ENCODE results near the gene RAB12.
"Not testable (repeated sequence)": the region's sequence is repeated elsewhere in the genome, so short reads cannot be mapped to it uniquely, and the experiment has no call there.

The RAB12 gene

GRCh38 chr18:8608795-8609658 lies at the start of gene RAB12:
RAB12 (plus strand) TSS chr18:8609437; CDS start chr18:8609440, 3 bp downstream.
- H3K9me3 ChIP-seq (ENCODE audit: control insufficient read depth, insufficient read depth, low read length) = no peaks in the 10 kb centered on the region
- peak within 1 kb of the TSS; percentile 97 for H3K9ac ChIP-seq (ENCODE audit: low read depth, low read length)
- H3K36me3 ChIP-seq (ENCODE audit: insufficient read depth, low read length) = peaks cover 5% of the 10 kb centered on the region
- peaks cover 19% of the 10 kb centered on the region for H3K4me1 ChIP-seq (ENCODE audit: insufficient read depth, low read length)

GRCh38 chr18:8559612-8560186 lies 49.5 kb upstream of the RAB12 start:
- Histone ChIP-seq H3K9me3 (ENCODE audit: control insufficient read depth, insufficient read depth, low read length) (no peaks in the 10 kb centered on the region), H3K4me1 (ENCODE audit: insufficient read depth, low read length) (no peaks in the 10 kb centered on the region), H3K9ac (ENCODE audit: low read depth, low read length) (no peak overlapping the region), H3K36me3 (ENCODE audit: insufficient read depth, low read length) (no peaks in the 10 kb centered on the region)

GRCh38 chr18:8561123-8561910 lies 47.9 kb upstream of the RAB12 start:
- Histone ChIP-seq H3K36me3 (ENCODE audit: insufficient read depth, low read length) (no peaks in the 10 kb centered on the region), H3K4me1 (ENCODE audit: insufficient read depth, low read length) (no peaks in the 10 kb centered on the region), H3K9me3 (ENCODE audit: control insufficient read depth, insufficient read depth, low read length) (no peaks in the 10 kb centered on the region), H3K9ac (ENCODE audit: low read depth, low read length) (no peak overlapping the region)

- Histone ChIP-seq H3K9ac (ENCODE audit: low read depth, low read length) (no peak overlapping the region), H3K4me1 (ENCODE audit: insufficient read depth, low read length) (no peaks in the 10 kb centered on the region), H3K9me3 (ENCODE audit: control insufficient read depth, insufficient read depth, low read length) (no peaks in the 10 kb centered on the region), H3K36me3 (ENCODE audit: insufficient read depth, low read length) (no peaks in the 10 kb centered on the region)
These were observed 47.2 kb upstream of the RAB12 start for GRCh38 chr18:8562070-8562469.

GRCh38 chr18:8562919-8563318 lies 46.3 kb upstream of the RAB12 start:
- no peaks in the 10 kb centered on the region for H3K36me3 ChIP-seq (ENCODE audit: insufficient read depth, low read length)
- H3K9ac ChIP-seq (ENCODE audit: low read depth, low read length) = no peak overlapping the region
- no peaks in the 10 kb centered on the region for H3K9me3 ChIP-seq (ENCODE audit: control insufficient read depth, insufficient read depth, low read length)
- H3K4me1 ChIP-seq (ENCODE audit: insufficient read depth, low read length) = no peaks in the 10 kb centered on the region

- Histone ChIP-seq H3K36me3 (ENCODE audit: insufficient read depth, low read length) (no peaks in the 10 kb centered on the region), H3K9ac (ENCODE audit: low read depth, low read length) (no peak overlapping the region), H3K9me3 (ENCODE audit: control insufficient read depth, insufficient read depth, low read length) (no peaks in the 10 kb centered on the region), H3K4me1 (ENCODE audit: insufficient read depth, low read length) (no peaks in the 10 kb centered on the region)
These were observed 37.8 kb upstream of the RAB12 start for GRCh38 chr18:8571399-8571798.

- not testable (repeated sequence) for H3K4me1 ChIP-seq (ENCODE audit: insufficient read depth, low read length); H3K9ac ChIP-seq (ENCODE audit: low read depth, low read length)
These were observed 35.5 kb upstream of the RAB12 start for GRCh38 chr18:8573766-8574165.

GRCh38 chr18:8584798-8585197 lies 24.4 kb upstream of the RAB12 start:
- peak overlapping the region; percentile 36; the same call in 1 of the 2 replicates for H3K9ac ChIP-seq (ENCODE audit: low read depth, low read length)
- no peaks in the 10 kb centered on the region for H3K36me3 ChIP-seq (ENCODE audit: insufficient read depth, low read length)
- H3K4me1 ChIP-seq (ENCODE audit: insufficient read depth, low read length) = no peaks in the 10 kb centered on the region; the same call in 1 of the 2 replicates
- 0 out of 2 replicates have a peak, but pooled peaks cover under 1% of the 10 kb centered on the region for H3K9me3 ChIP-seq (ENCODE audit: control insufficient read depth, insufficient read depth, low read length)

More at GRCh38 chr18:8573766-8574165, 35.5 kb upstream of the RAB12 start:
- H3K9me3 ChIP-seq (ENCODE audit: control insufficient read depth, insufficient read depth, low read length); H3K36me3 ChIP-seq (ENCODE audit: insufficient read depth, low read length): not testable (repeated sequence)

- Histone ChIP-seq H3K36me3 (ENCODE audit: insufficient read depth, low read length) (no peaks in the 10 kb centered on the region), H3K9me3 (ENCODE audit: control insufficient read depth, insufficient read depth, low read length) (no peaks in the 10 kb centered on the region), H3K9ac (ENCODE audit: low read depth, low read length) (no peak overlapping the region), H3K4me1 (ENCODE audit: insufficient read depth, low read length) (no peaks in the 10 kb centered on the region; the same call in 1 of the 2 replicates)
These were observed 22.3 kb upstream of the RAB12 start for GRCh38 chr18:8586941-8587340.

- Histone ChIP-seq H3K9me3 (ENCODE audit: control insufficient read depth, insufficient read depth, low read length) (no peaks in the 10 kb centered on the region), H3K9ac (ENCODE audit: low read depth, low read length) (no peak overlapping the region), H3K4me1 (ENCODE audit: insufficient read depth, low read length) (no peaks in the 10 kb centered on the region), H3K36me3 (ENCODE audit: insufficient read depth, low read length) (no peaks in the 10 kb centered on the region)
These were observed 13.8 kb upstream of the RAB12 start for GRCh38 chr18:8595445-8595844.

GRCh38 chr18:8601277-8602032 lies 7.8 kb upstream of the RAB12 start:
- H3K4me1 ChIP-seq (ENCODE audit: insufficient read depth, low read length) = no peaks in the 10 kb centered on the region
- H3K9ac ChIP-seq (ENCODE audit: low read depth, low read length) = no peak overlapping the region
- H3K9me3 ChIP-seq (ENCODE audit: control insufficient read depth, insufficient read depth, low read length) = no peaks in the 10 kb centered on the region
- H3K36me3 ChIP-seq (ENCODE audit: insufficient read depth, low read length) = no peaks in the 10 kb centered on the region

GRCh38 chr18:8602040-8602439 lies 7.2 kb upstream of the RAB12 start:
- Histone ChIP-seq H3K36me3 (ENCODE audit: insufficient read depth, low read length) (no peaks in the 10 kb centered on the region), H3K9ac (ENCODE audit: low read depth, low read length) (no peak overlapping the region), H3K9me3 (ENCODE audit: control insufficient read depth, insufficient read depth, low read length) (no peaks in the 10 kb centered on the region), H3K4me1 (ENCODE audit: insufficient read depth, low read length) (no peaks in the 10 kb centered on the region; the same call in 1 of the 2 replicates)

- Histone ChIP-seq H3K36me3 (ENCODE audit: insufficient read depth, low read length) (no peaks in the 10 kb centered on the region), H3K4me1 (ENCODE audit: insufficient read depth, low read length) (no peaks in the 10 kb centered on the region; the same call in 1 of the 2 replicates), H3K9ac (ENCODE audit: low read depth, low read length) (no peak overlapping the region)
These were observed 6.7 kb upstream of the RAB12 start for GRCh38 chr18:8602557-8602956.

More at GRCh38 chr18:8602557-8602956, 6.7 kb upstream of the RAB12 start:
- H3K9me3 ChIP-seq (ENCODE audit: control insufficient read depth, insufficient read depth, low read length) = no peaks in the 10 kb centered on the region

Measured in ES-I3 (cell line).